HUDEP-2 (cell line): ENCODE data around the gene CCDC91.
"Not testable (repeated sequence)": the region's sequence is repeated elsewhere in the genome, so short reads cannot be mapped to it uniquely, and the experiment has no call there.

ENCODE experiments used
- DNase-seq, 76 experiments: peaks; one replicate each; lab custom pipeline; 2025; ENCODE audit not compliant: unreplicated experiment in 76 of 76; lab: John Stamatoyannopoulos, UW

CCDC91 gene

GRCh38 chr12:28278499-28278898 is 88.2 kb downstream of the CCDC91 start:
- no peak for DNase-seq

DNA sequence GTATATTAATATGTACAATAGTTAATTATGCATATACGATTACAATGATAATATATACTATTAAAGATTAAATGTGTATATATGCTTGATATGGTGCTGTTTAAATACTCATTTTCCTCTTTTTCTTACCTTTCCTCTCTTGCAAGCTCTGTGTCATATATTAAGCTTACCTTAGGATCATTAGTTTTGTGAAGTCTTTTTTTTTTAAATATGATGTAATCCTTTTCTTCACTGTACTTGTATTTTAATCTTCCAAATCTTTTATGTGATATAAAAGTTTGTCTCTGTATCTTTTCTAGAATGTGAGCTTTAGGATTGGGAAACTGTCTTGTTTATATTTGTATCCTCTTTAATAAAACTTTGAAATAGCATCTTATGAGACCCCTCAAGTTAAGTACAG is 88.7 kb downstream of the CCDC91 start:
- no peak for DNase-seq

GRCh38 chr12:28286352-28286751 is 96.1 kb downstream of the CCDC91 start:
- no peak for DNase-seq

DNA sequence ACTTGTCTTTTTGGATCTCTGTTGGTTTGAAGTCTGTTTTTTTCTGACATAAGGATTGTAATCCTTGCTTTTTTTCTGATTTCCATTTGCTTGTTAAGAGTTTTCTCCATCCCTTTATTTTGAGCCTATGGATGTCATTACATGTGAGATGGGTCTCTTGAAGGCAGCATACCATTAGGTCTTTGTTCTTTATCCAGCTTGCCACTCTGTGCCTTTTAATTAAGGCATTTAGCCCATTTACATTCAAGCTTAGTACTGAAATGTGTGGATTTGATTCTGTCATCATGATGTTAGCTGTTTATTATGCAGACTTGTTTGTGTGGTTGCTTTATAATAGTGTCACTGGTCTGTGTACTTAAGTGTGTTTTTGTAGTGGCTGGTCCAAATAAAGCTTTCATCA is 100.0 kb downstream of the CCDC91 start:
- peak in 1 of 76 experiments; percentile 6 for DNase-seq

DNA sequence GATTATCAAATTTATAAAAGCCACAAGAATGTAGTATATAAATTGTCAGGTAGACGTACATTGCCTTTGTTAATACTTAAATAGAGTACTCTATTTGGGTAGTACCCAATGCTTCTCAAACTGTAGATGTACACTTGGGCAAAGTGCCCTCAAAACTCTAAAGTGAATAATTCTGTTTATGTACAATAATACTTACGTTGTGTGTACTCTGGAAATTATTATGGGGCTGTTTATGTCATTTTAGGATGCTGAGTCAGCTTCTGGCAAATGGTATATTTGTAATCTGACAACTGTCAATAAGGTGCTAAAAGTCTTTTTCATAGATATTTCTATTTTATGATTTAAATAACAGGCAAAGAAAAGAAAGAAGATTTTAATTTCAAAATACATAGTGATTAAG is 102.4 kb downstream of the CCDC91 start:
- no peak for DNase-seq

GRCh38 chr12:28294300-28294699 is 104.0 kb downstream of the CCDC91 start:
- no peak for DNase-seq

- DNase-seq: no peak
Measured at GRCh38 chr12:28296287-28296686, 106.0 kb downstream of the CCDC91 start.

DNA sequence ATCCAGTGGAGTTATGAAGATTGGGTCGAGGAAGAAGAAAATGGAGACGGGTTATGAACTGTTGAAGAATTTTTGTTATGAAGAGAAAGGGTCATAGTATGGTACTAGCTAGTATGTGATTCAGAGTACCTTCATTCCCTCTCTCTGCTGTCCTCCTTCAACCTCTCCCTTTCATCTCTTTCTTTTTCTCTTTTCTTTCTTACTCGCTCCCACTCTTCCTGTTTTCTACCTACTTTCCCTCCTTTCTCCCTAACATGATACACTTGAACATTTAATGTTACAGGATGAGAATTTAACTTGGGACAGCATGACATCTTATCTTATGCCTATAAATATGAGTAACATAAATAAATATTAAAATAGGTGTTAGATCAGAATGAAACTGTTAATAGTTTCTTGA is 112.9 kb downstream of the CCDC91 start:
- no peak for DNase-seq

GRCh38 chr12:28306535-28306934 is 116.3 kb downstream of the CCDC91 start:
- DNase-seq: no peak

DNA sequence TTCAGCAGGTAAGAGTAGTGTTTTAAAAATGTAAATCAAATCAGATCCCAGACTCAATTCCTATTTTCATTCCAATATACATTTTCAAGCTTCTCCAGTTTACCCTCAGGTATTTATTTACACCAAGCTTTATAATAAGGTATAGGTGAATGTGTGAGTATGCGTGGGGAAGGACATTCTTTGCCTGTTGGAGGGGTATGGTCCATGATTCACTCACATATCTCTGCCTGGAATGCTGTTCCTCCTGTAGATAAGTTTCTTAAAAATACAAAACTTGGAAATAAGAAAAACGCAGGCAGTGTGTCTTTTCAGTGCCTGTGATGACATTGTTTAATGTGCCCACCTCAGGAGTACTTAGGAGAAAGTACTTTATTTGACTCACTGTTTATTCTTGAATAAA is 118.6 kb downstream of the CCDC91 start:
- DNase-seq: no peak

- no peak for DNase-seq
Measured at GRCh38 chr12:28313631-28314030, 123.4 kb downstream of the CCDC91 start.

- DNase-seq: no peak
Measured at GRCh38 chr12:28316049-28316448, 125.8 kb downstream of the CCDC91 start.

- no peak for DNase-seq
Measured at GRCh38 chr12:28318273-28318672, 128.0 kb downstream of the CCDC91 start.

GRCh38 chr12:28320353-28320752 is 130.1 kb downstream of the CCDC91 start:
- no peak for DNase-seq

GRCh38 chr12:28327722-28328121 is 137.5 kb downstream of the CCDC91 start:
- no peak for DNase-seq

- no peak for DNase-seq
Measured at GRCh38 chr12:28328967-28329366, 138.7 kb downstream of the CCDC91 start.

DNA sequence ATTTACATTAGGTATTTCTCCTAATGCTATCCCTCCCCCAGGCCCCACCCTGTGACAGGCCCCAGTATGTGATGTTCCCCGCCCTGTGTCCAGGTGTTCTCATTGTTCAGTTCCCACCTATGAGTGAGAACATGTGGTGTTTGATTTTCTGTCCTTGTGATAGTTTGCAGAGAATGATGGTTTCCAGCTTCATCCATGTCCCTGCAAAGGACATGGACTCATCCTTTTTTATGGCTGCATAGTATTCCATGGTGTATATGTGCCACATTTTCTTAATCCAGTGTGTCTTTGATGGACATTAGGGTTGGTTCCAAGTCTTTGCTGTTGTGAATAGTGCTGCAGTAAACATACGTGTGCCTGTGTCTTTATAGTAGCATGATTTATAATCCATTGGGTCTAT is 139.5 kb downstream of the CCDC91 start:
- DNase-seq: not testable (repeated sequence)

- not testable (repeated sequence) for DNase-seq
Measured at GRCh38 chr12:28330232-28330631, 140.0 kb downstream of the CCDC91 start.

DNA sequence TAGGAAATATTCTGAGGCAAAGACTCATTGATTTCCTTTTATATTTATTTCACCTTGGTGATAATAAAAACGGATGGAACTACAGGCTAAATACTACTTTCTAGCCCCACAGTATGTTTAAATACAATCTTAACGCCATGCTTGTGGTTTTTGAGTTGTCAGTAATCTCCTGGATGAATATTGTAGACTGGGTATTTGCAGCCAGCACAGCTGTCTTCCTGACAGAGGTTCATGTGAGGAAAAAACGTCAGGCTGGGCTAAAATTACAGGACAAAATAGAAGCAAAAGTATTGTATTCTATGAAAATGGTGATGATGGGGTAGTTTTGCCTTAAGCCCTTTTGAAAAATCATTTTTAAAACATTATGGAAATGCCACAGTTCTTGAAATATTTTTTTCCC is 140.9 kb downstream of the CCDC91 start:
- no peak for DNase-seq

DNA sequence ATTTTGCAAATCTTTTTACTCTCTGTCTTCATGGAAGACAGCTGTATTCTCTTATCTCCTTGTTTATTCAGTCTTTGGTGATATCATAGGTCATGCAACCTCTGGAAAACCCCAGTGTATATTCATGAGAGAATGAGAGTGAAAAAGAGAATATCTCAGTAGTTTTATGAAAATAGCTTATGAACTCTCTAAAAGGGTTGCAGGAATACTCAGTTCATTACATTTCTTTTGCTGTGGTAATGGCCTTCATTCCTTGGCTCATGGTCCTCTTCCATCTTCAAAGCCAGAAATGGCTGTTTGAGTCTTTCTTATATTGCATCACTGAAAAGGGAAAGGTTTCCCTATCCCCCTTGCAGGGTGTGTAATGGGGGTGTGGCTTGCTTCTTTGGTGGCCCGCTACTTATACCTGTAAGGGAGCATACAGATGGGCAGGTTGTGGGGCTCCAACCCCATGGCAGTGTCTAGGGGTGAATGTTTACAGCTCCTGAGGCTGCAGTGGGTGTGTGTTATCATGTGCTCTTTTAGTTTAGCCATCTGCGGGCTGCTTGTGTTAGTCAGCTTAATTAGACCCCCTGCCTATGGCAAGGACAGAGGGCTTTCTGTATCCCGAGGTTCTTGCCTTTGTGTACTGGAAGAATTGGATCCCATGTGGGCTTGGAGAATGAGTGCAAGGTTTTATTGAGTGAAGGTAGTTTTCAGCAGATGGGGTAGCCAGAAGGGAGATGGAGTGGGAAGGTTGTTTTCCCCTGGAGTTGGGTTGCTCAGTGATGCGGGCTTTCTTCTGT is 150.2 kb downstream of the CCDC91 start:
- DNase-seq: no peak

DNA sequence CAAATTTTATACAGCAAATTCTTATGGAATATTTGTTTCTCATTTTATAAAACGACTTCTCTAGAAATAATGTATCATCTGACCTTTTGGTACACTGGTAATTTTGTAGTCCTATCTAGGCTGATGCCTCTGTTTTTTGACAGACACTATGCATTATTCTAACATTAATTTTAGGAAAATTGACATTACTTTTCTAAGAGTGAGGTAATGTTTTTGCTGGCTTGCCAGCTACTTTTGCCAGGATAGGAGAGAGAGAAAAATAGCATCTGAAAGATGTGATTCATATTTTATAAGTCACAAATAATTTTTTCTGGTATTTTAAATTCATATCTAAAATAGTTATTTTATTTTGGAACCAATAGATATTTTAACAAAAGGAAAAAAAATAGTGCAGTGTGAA is 153.5 kb downstream of the CCDC91 start:
- no peak for DNase-seq

- DNase-seq: no peak
Measured at GRCh38 chr12:28346567-28346966, 156.3 kb downstream of the CCDC91 start.

DNA sequence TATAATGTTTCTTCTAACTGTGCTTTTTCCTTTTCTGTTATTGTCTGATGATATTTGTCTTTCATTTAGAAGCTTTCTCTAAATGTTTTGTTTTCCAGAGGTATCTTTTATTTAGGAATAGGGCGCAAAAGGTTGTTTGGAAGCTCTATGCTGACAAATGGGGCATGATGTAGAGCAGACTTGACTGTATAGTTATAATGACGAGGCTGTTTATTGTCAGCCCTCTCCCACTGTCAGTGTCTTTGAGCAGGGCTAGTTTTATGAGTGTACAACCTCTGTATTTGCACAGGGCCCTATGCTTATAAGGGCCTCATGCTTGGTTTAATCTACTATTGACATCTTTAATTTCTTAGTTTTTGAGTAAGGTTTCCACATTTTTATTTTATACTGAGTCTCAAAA is 158.9 kb downstream of the CCDC91 start:
- DNase-seq: no peak
